GM12878 (cell line): ENCODE data around the gene WHAMM.

Source experiments
- ATF3 ChIP-seq: IDR thresholded peaks from 2 replicates; pipeline ENCODE4 v1.6.1; 2011; ENCODE audit warnings: low read depth, mild to moderate bottlenecking, low read length, moderate library complexity, borderline replicate concordance; ENCODE audit errors: extremely low read depth
- CHD4 ChIP-seq: fragments of 200-600 bp; sonication (generic); IDR thresholded peaks from 2 replicates; pipeline ENCODE4 v1.6.1; 2016; ENCODE audit warnings: mild to moderate bottlenecking
- CTCF ChIP-seq, 3 experiments: IDR thresholded peaks in 2 of 3; conservative IDR thresholded peaks in 1 of 3; 2 replicates each; pipeline ENCODE4 v1.5.1; 2011; ENCODE audit warnings: low read depth in 3 of 3, low read length in 3 of 3, mild to moderate bottlenecking in 3 of 3, control low read depth in 2 of 3, moderate library complexity in 2 of 3, inconsistent platforms in 1 of 3, mixed read lengths in 1 of 3; ENCODE audit not compliant: control insufficient read depth in 2 of 3, insufficient read depth in 1 of 3; ENCODE audit errors: extremely low read depth in 1 of 3
- HCFC1 ChIP-seq: fragments of 150-350 bp; IDR thresholded peaks from 2 replicates; pipeline ENCODE4 v1.6.1; 2014; ENCODE audit warnings: low read length
- MYC ChIP-seq: IDR thresholded peaks from 2 replicates; pipeline ENCODE4 v1.6.1; 2011; ENCODE audit warnings: mild to moderate bottlenecking, low read length, moderate library complexity, inconsistent platforms; ENCODE audit not compliant: insufficient read depth, insufficient replicate concordance, insufficient read length, severe bottlenecking
- NR2C2 ChIP-seq: IDR thresholded peaks from 2 replicates; pipeline ENCODE4 v1.6.1; 2011; ENCODE audit warnings: borderline replicate concordance, low read depth; ENCODE audit not compliant: control insufficient read depth, insufficient read length
- PKNOX1 ChIP-seq: fragments of 450-650 bp; IDR thresholded peaks from 2 replicates; pipeline ENCODE4 v1.6.1; 2016; ENCODE audit warnings: mild to moderate bottlenecking
- POLR2A ChIP-seq: IDR thresholded peaks from 2 replicates; pipeline ENCODE4 v1.6.1; 2011; ENCODE audit warnings: low read depth, mild to moderate bottlenecking, low read length
- POLR2AphosphoS5 ChIP-seq: IDR thresholded peaks from 2 replicates; pipeline ENCODE4 v1.6.1; 2011; ENCODE audit warnings: mild to moderate bottlenecking, low read length, inconsistent platforms
- TAF1 ChIP-seq: IDR thresholded peaks from 2 replicates; pipeline ENCODE4 v1.6.1; 2011; ENCODE audit warnings: mild to moderate bottlenecking, low read depth, low read length, borderline replicate concordance
- USF2 ChIP-seq: IDR thresholded peaks from 2 replicates; pipeline ENCODE4 v1.6.1; 2011; ENCODE audit warnings: low read depth, low read length, improper control_type of control experiment, borderline replicate concordance
- ZNF592 ChIP-seq: fragments of 450-650 bp; IDR thresholded peaks from 2 replicates; pipeline ENCODE4 v1.6.1; 2017; ENCODE audit warnings: mild to moderate bottlenecking, moderate library complexity
- TF ChIP-seq, protein P1 (sequence below): fragments of 450-650 bp; IDR thresholded peaks from 2 replicates; pipeline ENCODE4 v1.6.1; 2017; ENCODE audit warnings: mild to moderate bottlenecking

DNA sequence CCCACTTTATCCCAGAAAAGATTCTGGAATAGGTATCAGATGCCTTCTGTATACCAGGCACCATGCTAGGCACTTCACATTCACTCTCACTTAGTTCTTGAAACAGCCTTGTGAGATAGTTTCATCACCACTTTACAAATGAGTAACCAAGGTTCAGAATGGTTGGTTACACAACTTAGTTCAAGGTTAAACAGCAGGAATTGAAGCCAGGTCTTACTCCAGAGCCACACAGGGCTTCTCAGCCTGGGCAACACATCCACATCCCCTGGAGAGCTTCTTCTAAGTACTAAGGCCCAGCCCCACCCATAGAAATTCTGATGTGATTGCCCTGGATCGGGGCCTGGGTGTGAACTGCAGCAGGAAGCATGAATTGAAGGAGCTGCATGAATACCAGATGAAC, 18.6 kb downstream of the WHAMM start:
- TF ChIP-seq, protein P1, sequence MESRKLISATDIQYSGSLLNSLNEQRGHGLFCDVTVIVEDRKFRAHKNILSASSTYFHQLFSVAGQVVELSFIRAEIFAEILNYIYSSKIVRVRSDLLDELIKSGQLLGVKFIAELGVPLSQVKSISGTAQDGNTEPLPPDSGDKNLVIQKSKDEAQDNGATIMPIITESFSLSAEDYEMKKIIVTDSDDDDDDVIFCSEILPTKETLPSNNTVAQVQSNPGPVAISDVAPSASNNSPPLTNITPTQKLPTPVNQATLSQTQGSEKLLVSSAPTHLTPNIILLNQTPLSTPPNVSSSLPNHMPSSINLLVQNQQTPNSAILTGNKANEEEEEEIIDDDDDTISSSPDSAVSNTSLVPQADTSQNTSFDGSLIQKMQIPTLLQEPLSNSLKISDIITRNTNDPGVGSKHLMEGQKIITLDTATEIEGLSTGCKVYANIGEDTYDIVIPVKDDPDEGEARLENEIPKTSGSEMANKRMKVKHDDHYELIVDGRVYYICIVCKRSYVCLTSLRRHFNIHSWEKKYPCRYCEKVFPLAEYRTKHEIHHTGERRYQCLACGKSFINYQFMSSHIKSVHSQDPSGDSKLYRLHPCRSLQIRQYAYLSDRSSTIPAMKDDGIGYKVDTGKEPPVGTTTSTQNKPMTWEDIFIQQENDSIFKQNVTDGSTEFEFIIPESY = no peak
- TF ChIP-seq POLR2A (no peak), NR2C2 (no peak), ZNF592 (no peak), PKNOX1 (no peak), CHD4 (no peak), ATF3 (no peak), HCFC1 (no peak), CTCF (IDR thresholded peaks at IDR 0.05 in 2 of 3, conservative IDR thresholded peaks at IDR 0.05 in 1 of 3; ENCODE audit: control insufficient read depth in 2 of 3, extremely low read depth in 1 of 3, insufficient read depth in 1 of 3, low read depth in 3 of 3, low read length in 3 of 3) (no peak), POLR2AphosphoS5 (no peak), MYC (no peak), USF2 (no peak), TAF1 (no peak)
